Measurements from ENCODE around the gene VASH2.

DNA sequence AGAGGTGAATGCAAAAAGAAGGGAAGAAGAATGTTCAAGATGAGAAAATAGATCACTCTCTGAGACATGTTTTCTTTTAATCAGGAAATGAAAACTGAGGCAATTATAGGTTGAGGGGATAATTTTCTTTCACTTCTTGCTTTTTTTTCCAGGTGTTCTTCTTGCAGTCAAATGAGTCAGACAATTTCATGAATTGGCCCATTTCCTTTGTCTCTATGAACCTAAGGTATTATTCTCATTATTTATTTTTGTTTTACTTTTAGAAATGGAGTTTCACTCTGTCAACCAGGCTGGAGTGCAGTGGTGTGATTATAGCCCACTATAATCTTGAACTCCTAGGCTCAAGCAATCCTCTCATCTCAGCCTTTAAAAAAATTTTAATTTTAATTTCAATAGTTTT is 3.5 kb upstream of the VASH2 start:
- TF ChIP-seq POLR2A (IDR thresholded peaks at IDR 0.05; ENCODE audit: low read depth, low read length), result no peak
- TF ChIP-seq TAF1 (IDR thresholded peaks at IDR 0.05; ENCODE audit: low read depth, low read length), result no peak
- TF ChIP-seq POLR2AphosphoS5 (IDR thresholded peaks at IDR 0.05; ENCODE audit: low read depth, low read length), result no peak
